IPS-15b (cell line): ENCODE results near the gene GLRX2.
"Not testable (repeated sequence)": the region's sequence is repeated elsewhere in the genome, so short reads cannot be mapped to it uniquely, and the experiment has no call there.

Experiments
- H3K27me3 ChIP-seq: one replicate; pipeline ENCODE4 v1.6.1; 2013; ENCODE audit warnings: low read length; ENCODE audit not compliant: control insufficient read depth, insufficient read depth
- H3K36me3 ChIP-seq: one replicate; pipeline ENCODE4 v1.6.1; 2013; ENCODE audit warnings: low read length; ENCODE audit not compliant: control insufficient read depth, insufficient read depth
- H3K4me1 ChIP-seq: one replicate; pipeline ENCODE4 v1.6.1; 2013; ENCODE audit warnings: mild to moderate bottlenecking, low read length; ENCODE audit not compliant: control insufficient read depth, insufficient read depth
- H3K4me3 ChIP-seq: one replicate; pipeline ENCODE4 v1.5.1; 2013; ENCODE audit warnings: low read depth, low read length
- H3K9ac ChIP-seq: one replicate; pipeline ENCODE4 v1.6.1; 2013; ENCODE audit warnings: low read depth, mild to moderate bottlenecking, low read length
- H3K9me3 ChIP-seq: one replicate; pipeline ENCODE4 v1.6.1; 2013; ENCODE audit warnings: mild to moderate bottlenecking, low read length; ENCODE audit not compliant: control insufficient read depth, insufficient read depth

GLRX2 gene

DNA sequence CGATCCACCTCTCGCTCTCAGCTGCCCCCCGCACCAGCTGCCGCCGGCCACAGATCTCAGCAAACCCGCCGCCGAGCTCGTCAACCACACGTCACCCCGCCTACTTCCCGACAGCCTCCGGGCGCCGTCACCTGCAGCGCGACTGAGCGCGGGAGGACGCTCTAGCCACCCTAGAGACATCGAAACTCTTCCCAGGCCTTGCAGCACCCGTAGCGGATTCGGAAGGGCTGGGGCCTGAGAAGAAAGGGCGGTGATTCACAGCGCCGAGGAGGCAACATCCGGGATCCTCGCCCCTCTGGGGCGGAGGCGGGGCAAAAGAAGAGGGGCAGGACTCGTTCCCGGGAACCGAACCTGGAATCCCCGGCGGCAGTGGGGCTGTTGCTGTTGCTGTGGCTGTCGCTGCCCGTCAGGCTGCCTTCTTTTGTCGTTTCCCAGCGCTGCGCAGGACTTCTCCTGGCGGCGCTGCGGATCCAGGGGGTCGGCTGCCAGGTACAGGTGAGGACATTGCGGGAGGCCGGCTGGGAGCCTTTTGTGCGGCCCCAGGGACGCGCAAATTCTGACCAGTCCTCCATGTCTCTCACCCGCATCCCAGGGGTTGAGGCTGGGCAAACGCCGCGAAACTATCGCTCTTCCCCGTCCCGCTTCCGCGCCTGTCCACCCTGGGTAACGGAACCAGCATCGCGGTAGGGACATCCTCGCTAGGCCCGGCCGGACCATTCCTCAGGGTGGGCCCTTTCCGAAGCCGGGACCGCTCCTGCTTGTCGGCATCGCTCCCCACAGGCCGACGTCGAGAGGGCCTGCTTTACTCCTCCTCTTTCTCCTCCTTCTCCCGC lies 45.7 kb downstream of the GLRX2 start, which contains the start of the genes RO60 and UCHL5:
RO60 (plus strand) TSS at position 331 of the 833 bp plus-strand sequence. CDS start 9,443 bp downstream, outside the sequence.
UCHL5 (minus strand) TSS at position 79 of the 833 bp plus-strand sequence. CDS start 100 bp downstream, outside the sequence.
- Histone ChIP-seq H3K27me3 (no peaks in the 10 kb centered on the region), H3K4me1 (peaks cover 3% of the 10 kb centered on the region), H3K9ac (peak within 1 kb of the TSS; percentile 97), H3K36me3 (peaks cover 3% of the 10 kb centered on the region), H3K9me3 (no peaks in the 10 kb centered on the region), H3K4me3 (peak within 1 kb of the TSS; percentile 98)

DNA sequence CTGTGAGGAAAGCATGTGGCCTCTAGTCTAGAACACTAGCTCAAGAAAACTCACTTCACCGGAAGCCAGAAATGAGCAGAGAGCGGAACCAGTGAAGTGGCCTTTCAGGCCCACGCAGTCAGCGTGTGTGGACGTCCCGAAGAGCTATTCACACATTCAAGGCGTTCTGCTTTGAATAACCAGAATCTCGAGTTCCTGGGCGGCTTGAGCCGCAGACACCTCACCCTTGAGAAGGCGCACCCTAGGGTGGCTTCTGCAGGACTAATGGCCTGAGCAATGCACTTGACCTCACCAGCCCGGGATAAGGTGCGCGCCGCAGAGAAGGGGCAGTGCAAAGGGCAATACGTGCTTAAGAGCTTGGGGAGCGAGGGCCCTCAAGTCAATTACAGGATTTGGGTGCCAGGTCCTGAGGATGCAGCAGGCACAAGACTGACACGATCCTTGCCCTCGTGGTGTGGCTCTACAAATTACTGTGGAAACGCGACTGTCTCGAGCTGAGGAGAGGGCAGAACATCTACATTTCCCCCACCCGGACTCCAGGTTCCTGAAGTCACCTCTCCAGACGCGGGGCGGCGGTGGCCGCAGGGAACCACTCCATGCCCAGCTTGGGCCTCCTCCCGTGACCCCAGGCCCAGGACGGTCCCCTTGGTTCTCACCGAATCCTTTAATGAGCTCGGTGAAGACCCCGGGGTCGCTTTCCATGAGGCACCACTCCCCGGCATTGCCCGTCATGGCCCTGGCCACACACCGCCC lies 46.5 kb downstream of the GLRX2 start:
- Histone ChIP-seq H3K4me3 (peak overlapping the region; percentile 98), H3K36me3 (peaks cover 3% of the 10 kb centered on the region), H3K4me1 (peaks cover 3% of the 10 kb centered on the region)

DNA sequence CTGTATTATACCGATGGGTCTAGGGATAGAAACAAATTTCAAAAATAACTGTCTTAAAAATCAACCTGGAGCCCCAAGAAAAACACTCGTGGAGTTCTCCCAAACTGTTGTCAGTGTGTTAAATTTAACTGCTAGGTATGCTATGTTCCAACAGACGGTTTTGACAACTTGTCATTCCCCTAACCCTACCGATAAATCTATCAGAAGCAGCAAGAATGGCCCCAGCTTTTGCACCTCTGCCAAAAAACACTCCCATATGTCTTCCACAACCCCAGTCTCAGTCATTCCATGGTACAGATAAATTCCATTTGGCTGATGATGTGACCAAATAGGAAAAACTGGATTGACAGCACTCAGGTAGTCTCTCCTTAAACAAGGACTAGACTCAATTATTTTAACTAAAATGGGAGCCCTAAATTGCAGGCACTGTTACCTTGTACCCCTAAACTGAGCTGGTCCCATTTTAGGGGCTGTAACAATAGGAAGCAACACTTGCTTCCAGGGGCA lies 51.0 kb downstream of the GLRX2 start:
- no peaks in the 10 kb centered on the region for H3K27me3 ChIP-seq
- no peak overlapping the region for H3K9ac ChIP-seq
- peaks cover under 1% of the 10 kb centered on the region for H3K36me3 ChIP-seq
- peaks cover 3% of the 10 kb centered on the region for H3K4me1 ChIP-seq
- no peaks in the 10 kb centered on the region for H3K9me3 ChIP-seq
- no peak overlapping the region for H3K4me3 ChIP-seq

More for the DNA sequence above, 46.5 kb downstream of the GLRX2 start:
- H3K27me3 ChIP-seq, result no peaks in the 10 kb centered on the region
- H3K9me3 ChIP-seq, result no peaks in the 10 kb centered on the region
- peak overlapping the region; percentile 89 for H3K9ac ChIP-seq

DNA sequence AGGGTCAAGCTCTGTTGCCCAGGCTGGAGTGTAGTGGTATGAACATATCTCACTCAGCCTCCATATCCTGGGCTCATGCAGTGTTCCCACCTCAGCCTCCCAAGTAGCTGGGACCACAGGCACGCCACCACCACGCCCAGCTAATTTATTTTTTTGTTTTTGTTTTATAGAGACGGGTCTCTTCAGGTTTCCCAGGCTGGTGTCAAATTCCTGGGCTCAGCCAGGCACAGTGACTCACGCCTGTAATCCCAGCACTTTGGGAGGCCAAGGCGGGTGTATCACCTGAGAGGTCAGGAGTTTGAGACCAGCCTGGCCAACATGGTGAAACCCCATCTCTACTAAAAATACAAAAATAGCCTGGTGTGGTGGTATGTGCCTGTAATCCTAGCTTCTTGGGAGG lies 56.3 kb downstream of the GLRX2 start:
- H3K4me3 ChIP-seq, H3K4me1 ChIP-seq, H3K27me3 ChIP-seq, H3K36me3 ChIP-seq, H3K9me3 ChIP-seq, H3K9ac ChIP-seq: not testable (repeated sequence)
